Measurements from ENCODE around the gene TIGD4.

- TF ChIP-seq, protein P1, sequence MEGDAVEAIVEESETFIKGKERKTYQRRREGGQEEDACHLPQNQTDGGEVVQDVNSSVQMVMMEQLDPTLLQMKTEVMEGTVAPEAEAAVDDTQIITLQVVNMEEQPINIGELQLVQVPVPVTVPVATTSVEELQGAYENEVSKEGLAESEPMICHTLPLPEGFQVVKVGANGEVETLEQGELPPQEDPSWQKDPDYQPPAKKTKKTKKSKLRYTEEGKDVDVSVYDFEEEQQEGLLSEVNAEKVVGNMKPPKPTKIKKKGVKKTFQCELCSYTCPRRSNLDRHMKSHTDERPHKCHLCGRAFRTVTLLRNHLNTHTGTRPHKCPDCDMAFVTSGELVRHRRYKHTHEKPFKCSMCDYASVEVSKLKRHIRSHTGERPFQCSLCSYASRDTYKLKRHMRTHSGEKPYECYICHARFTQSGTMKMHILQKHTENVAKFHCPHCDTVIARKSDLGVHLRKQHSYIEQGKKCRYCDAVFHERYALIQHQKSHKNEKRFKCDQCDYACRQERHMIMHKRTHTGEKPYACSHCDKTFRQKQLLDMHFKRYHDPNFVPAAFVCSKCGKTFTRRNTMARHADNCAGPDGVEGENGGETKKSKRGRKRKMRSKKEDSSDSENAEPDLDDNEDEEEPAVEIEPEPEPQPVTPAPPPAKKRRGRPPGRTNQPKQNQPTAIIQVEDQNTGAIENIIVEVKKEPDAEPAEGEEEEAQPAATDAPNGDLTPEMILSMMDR (IDR thresholded peaks at IDR 0.05) = no peak
- TF ChIP-seq POLR2AphosphoS5 (IDR thresholded peaks at IDR 0.05; ENCODE audit: low read depth, low read length) = no peak
Observed at GRCh38 chr4:152780267-152780778, 793 bp upstream of the TIGD4 start.
